Measurements from ENCODE around the gene SEMA4C.

DNA sequence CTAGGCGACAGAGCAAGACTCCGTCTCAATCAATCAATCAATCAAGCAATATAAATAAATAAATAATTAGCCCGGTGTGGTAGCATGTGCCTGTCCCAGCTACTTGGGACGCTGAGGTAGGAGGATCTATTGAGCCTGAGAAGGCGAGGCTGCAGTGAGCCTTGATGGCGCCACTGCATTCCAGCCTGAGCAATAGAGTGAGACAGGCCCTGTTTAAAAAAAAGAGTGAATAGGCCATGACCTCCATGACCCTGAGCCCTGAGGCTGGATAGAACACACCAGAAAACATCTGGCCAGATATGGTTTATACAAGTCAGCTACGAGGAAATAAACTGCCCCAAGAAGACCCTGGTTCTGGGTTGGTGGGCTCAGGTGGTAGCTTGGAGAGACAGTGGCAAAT is 20.4 kb upstream of the SEMA4C start:
- no peak for TF ChIP-seq POLR2A (IDR thresholded peaks at IDR 0.05; ENCODE audit: low read length)
- no peak for TF ChIP-seq GATA1 (IDR thresholded peaks at IDR 0.05; ENCODE audit: low read depth, low read length)
